OCI-LY1 (cell line): ENCODE measurements around the gene GPHB5.

Experiments used
- H2AFZ ChIP-seq: fragments of 200-600 bp; sonication (generic), shearing (Covaris generic); 2 replicates; pipeline ENCODE4 v1.6.0; 2014; ENCODE audit warnings: antibody characterized with exemption, mild to moderate bottlenecking, low read length
- H3F3A ChIP-seq: fragments of 200-600 bp; sonication (generic), shearing (Covaris generic); 2 replicates; pipeline ENCODE4 v1.6.0; 2014; ENCODE audit warnings: mild to moderate bottlenecking, antibody characterized with exemption, low read length, moderate library complexity; ENCODE audit not compliant: insufficient read depth
- H3K27ac ChIP-seq: fragments of 200-600 bp; sonication (generic); 2 replicates; pipeline ENCODE4 v1.5.1; 2014; ENCODE audit warnings: low read length, mixed run types, mild to moderate bottlenecking, low read depth; ENCODE audit not compliant: poor library complexity, severe bottlenecking
- H3K27me3 ChIP-seq: fragments of 200-600 bp; sonication (generic); 2 replicates; pipeline ENCODE4 v1.6.0; 2014; ENCODE audit warnings: antibody characterized with exemption, mild to moderate bottlenecking, low read length, moderate library complexity; ENCODE audit not compliant: insufficient read depth
- H3K36me3 ChIP-seq: fragments of 200-600 bp; sonication (generic); 2 replicates; pipeline ENCODE4 v1.6.1; 2014; ENCODE audit warnings: mild to moderate bottlenecking, antibody characterized with exemption, low read length, moderate library complexity, mixed read lengths; ENCODE audit not compliant: insufficient read depth
- H3K4me1 ChIP-seq: fragments of 200-600 bp; sonication (generic); 2 replicates; pipeline ENCODE4 v1.5.1; 2014; ENCODE audit warnings: mild to moderate bottlenecking, low read length, moderate library complexity; ENCODE audit not compliant: insufficient read depth, severe bottlenecking
- H3K4me2 ChIP-seq: fragments of 200-600 bp; sonication (generic), shearing (Covaris generic); 2 replicates; pipeline ENCODE4 v1.6.1; 2014; ENCODE audit warnings: low read length
- H3K4me3 ChIP-seq: fragments of 200-600 bp; sonication (generic); 2 replicates; pipeline ENCODE4 v1.5.1; 2014; ENCODE audit warnings: low read length, low read depth, mild to moderate bottlenecking, mixed read lengths; ENCODE audit not compliant: poor library complexity, severe bottlenecking
- H3K79me2 ChIP-seq: fragments of 200-600 bp; shearing (Covaris generic); 2 replicates; pipeline ENCODE4 v1.6.1; 2016; ENCODE audit warnings: mixed run types, low read length, mixed read lengths; ENCODE audit not compliant: insufficient read depth
- H3K9ac ChIP-seq: fragments of 200-600 bp; sonication (generic), shearing (Covaris generic); 2 replicates; pipeline ENCODE4 v1.6.1; 2014; ENCODE audit warnings: mild to moderate bottlenecking, low read length, mixed read lengths
- H3K9me2 ChIP-seq: fragments of 200-600 bp; sonication (generic), shearing (Covaris generic); 2 replicates; pipeline ENCODE4 v1.6.1; 2014; ENCODE audit warnings: low read depth, mild to moderate bottlenecking, low read length, mixed read lengths
- H3K9me3 ChIP-seq: fragments of 200-600 bp; shearing (Covaris generic); 2 replicates; pipeline ENCODE4 v1.6.1; 2014; ENCODE audit warnings: low read length, mixed read lengths
- H4K20me1 ChIP-seq: fragments of 200-600 bp; sonication (generic), shearing (Covaris generic); 2 replicates; pipeline ENCODE4 v1.6.0; 2016; ENCODE audit warnings: mild to moderate bottlenecking, low read length; ENCODE audit not compliant: insufficient read depth
- CTCF ChIP-seq: fragments of 200-600 bp; sonication (generic), shearing (Covaris generic); IDR thresholded peaks from 2 replicates; pipeline ENCODE4 v1.5.1; 2017; ENCODE audit warnings: mild to moderate bottlenecking, antibody characterized with exemption, low read length, moderate library complexity, mixed read lengths
- EZH2 ChIP-seq: fragments of 200-600 bp; sonication (generic), shearing (Covaris generic); IDR thresholded peaks from 2 replicates; pipeline ENCODE4 v1.8.0; 2017; ENCODE audit warnings: borderline replicate concordance, mixed run types, mild to moderate bottlenecking, antibody characterized with exemption, low read length, moderate library complexity, mixed read lengths

Gene GPHB5

GRCh38 chr14:63269561-63270225 lies 49.0 kb downstream of the GPHB5 start:
- no peaks in the 10 kb centered on the region for H3K36me3 ChIP-seq
- H3K4me2 ChIP-seq: no peak overlapping the region
- H3K27ac ChIP-seq: no peak overlapping the region
- H3K27me3 ChIP-seq: no peaks in the 10 kb centered on the region; the same call in 1 of the 2 replicates
- H3K9ac ChIP-seq: no peak overlapping the region
- TF ChIP-seq CTCF: no peak
- TF ChIP-seq EZH2: no peak
- no peaks in the 10 kb centered on the region for H3F3A ChIP-seq
- no peak overlapping the region for H3K4me3 ChIP-seq
- H3K9me3 ChIP-seq: no peaks in the 10 kb centered on the region
- no peaks in the 10 kb centered on the region for H3K4me1 ChIP-seq
- H3K79me2 ChIP-seq: no peaks in the 10 kb centered on the region
- H2AFZ ChIP-seq: no peak overlapping the region
- no peaks in the 10 kb centered on the region for H3K9me2 ChIP-seq
- no peaks in the 10 kb centered on the region for H4K20me1 ChIP-seq

GRCh38 chr14:63268771-63269170 lies 50.0 kb downstream of the GPHB5 start:
- H2AFZ ChIP-seq: no peak overlapping the region
- H3K79me2 ChIP-seq: no peaks in the 10 kb centered on the region
- H3K27me3 ChIP-seq: no peaks in the 10 kb centered on the region; the same call in 1 of the 2 replicates
- H3K9ac ChIP-seq: no peak overlapping the region
- no peak overlapping the region for H3K4me3 ChIP-seq
- no peaks in the 10 kb centered on the region for H3K9me3 ChIP-seq
- no peak overlapping the region for H3K4me2 ChIP-seq
- no peaks in the 10 kb centered on the region for H3F3A ChIP-seq
- no peaks in the 10 kb centered on the region for H3K9me2 ChIP-seq
- TF ChIP-seq CTCF: no peak
- no peak for TF ChIP-seq EZH2
- no peak overlapping the region for H3K27ac ChIP-seq
- H3K4me1 ChIP-seq: no peaks in the 10 kb centered on the region
- no peaks in the 10 kb centered on the region for H3K36me3 ChIP-seq
- no peaks in the 10 kb centered on the region for H4K20me1 ChIP-seq

- H4K20me1 ChIP-seq: no peaks in the 10 kb centered on the region
- TF ChIP-seq CTCF (no peak), EZH2 (no peak)
- no peaks in the 10 kb centered on the region for H3K9me2 ChIP-seq
- H3K4me1 ChIP-seq: no peaks in the 10 kb centered on the region
- H3K4me3 ChIP-seq: no peak overlapping the region
- H2AFZ ChIP-seq: no peak overlapping the region
- H3K36me3 ChIP-seq: no peaks in the 10 kb centered on the region
- H3K27ac ChIP-seq: no peak overlapping the region
- no peaks in the 10 kb centered on the region for H3K9me3 ChIP-seq
- H3K79me2 ChIP-seq: no peaks in the 10 kb centered on the region
- H3K4me2 ChIP-seq: no peak overlapping the region
- no peak overlapping the region for H3K9ac ChIP-seq
- H3F3A ChIP-seq: no peaks in the 10 kb centered on the region
- no peaks in the 10 kb centered on the region; the same call in 1 of the 2 replicates for H3K27me3 ChIP-seq
Measured at GRCh38 chr14:63267171-63267570, 51.6 kb downstream of the GPHB5 start.
